GM18517 (cell line): Measurements from ENCODE around the gene SF3A1.

Source experiments
- ATAC-seq: cut with Tn5 transposase; IDR thresholded peaks from one replicate; pipeline ENCODE4 v1.9.1; 2021; ENCODE audit warnings: mild to moderate bottlenecking, moderate library complexity; ENCODE audit not compliant: unreplicated experiment

SF3A1 gene

GRCh38 chr22:30386608-30386959 lies 29.9 kb upstream of the SF3A1 start:
- no peak for ATAC-seq

GRCh38 chr22:30385942-30386341 lies 29.2 kb upstream of the SF3A1 start:
- ATAC-seq, result no peak

GRCh38 chr22:30383061-30383460 lies 26.4 kb upstream of the SF3A1 start:
- ATAC-seq, result no peak

- no peak for ATAC-seq
Measured at GRCh38 chr22:30382340-30382739, 25.6 kb upstream of the SF3A1 start.

- ATAC-seq, result no peak
Measured at GRCh38 chr22:30381264-30381663, 24.6 kb upstream of the SF3A1 start.

- no peak for ATAC-seq
Measured at GRCh38 chr22:30380011-30380410, 23.3 kb upstream of the SF3A1 start.

GRCh38 chr22:30375312-30375849 lies 18.7 kb upstream of the SF3A1 start:
- no peak for ATAC-seq

GRCh38 chr22:30373331-30374325 lies 16.9 kb upstream of the SF3A1 start:
- ATAC-seq, result no peak

- ATAC-seq, result no peak
Measured at GRCh38 chr22:30372915-30373314, 16.2 kb upstream of the SF3A1 start.

GRCh38 chr22:30371981-30372380 lies 15.3 kb upstream of the SF3A1 start:
- no peak for ATAC-seq

- ATAC-seq, result no peak
Measured at GRCh38 chr22:30371321-30371720, 14.6 kb upstream of the SF3A1 start.

GRCh38 chr22:30370641-30371230 lies 14.0 kb upstream of the SF3A1 start:
- ATAC-seq, result no peak

- no peak for ATAC-seq
Measured at GRCh38 chr22:30368420-30368819, 11.7 kb upstream of the SF3A1 start.

- ATAC-seq, result no peak
Measured at GRCh38 chr22:30365891-30366290, 9.2 kb upstream of the SF3A1 start.

GRCh38 chr22:30362651-30363281 lies 6.1 kb upstream of the SF3A1 start:
- no peak for ATAC-seq

GRCh38 chr22:30361916-30362650 lies 5.4 kb upstream of the SF3A1 start:
- ATAC-seq, result no peak

- no peak for ATAC-seq
Measured at GRCh38 chr22:30358541-30358940, 1.8 kb upstream of the SF3A1 start.

- no peak for ATAC-seq
Measured at GRCh38 chr22:30357650-30358215, 1.0 kb upstream of the SF3A1 start.

- no peak for ATAC-seq
Measured at GRCh38 chr22:30357236-30357570, 509 bp upstream of the SF3A1 start.

- ATAC-seq, result no peak
Measured at GRCh38 chr22:30354644-30355043, 2.0 kb downstream of the SF3A1 start.

GRCh38 chr22:30351226-30351625 lies 5.5 kb downstream of the SF3A1 start:
- no peak for ATAC-seq
